Transverse colon (tissue), 4 donors: Measurements from ENCODE around the gene NUTM2G. TPM values are rescaled to one million over a fixed set of nuclear protein-coding genes. Genes with fewer than 3 reads are reported as not detected.
"Not testable (repeated sequence)": the region's sequence is repeated elsewhere in the genome, so short reads cannot be mapped to it uniquely, and the experiment has no call there.

ENCODE experiments used
- DNase-seq: peaks from one replicate; pipeline ENCODE4 v3.0.0-alpha.2; 2019
- H3K27ac ChIP-seq, 4 donors: fragments of 200-600 bp; sonication (generic); 2 replicates each; pipeline ENCODE4 v1.5.1; 2016 to 2018; ENCODE audit warnings: inconsistent platforms in 4 of 4
- H3K27me3 ChIP-seq: fragments of 200-600 bp; sonication (generic); 2 replicates; pipeline ENCODE4 v1.5.1; 2017; ENCODE audit warnings: inconsistent platforms
- H3K36me3 ChIP-seq, 4 donors: fragments of 200-600 bp; sonication (generic); 2 replicates each; pipeline ENCODE4 v1.5.1; 2017 to 2019; ENCODE audit warnings: inconsistent platforms in 4 of 4
- H3K4me1 ChIP-seq, 4 donors: fragments of 200-600 bp; sonication (generic); 2 replicates each; pipeline ENCODE4 v1.5.1; 2017 to 2020; ENCODE audit warnings: inconsistent platforms in 4 of 4
- H3K4me3 ChIP-seq, 4 donors: fragments of 200-600 bp; sonication (generic); 1 replicate in 1 of 4; 2 replicates in 3 of 4; pipeline versions ENCODE4 v1.5.1 to v1.6.1; 2017 to 2019; ENCODE audit warnings: inconsistent platforms in 4 of 4
- H3K9me3 ChIP-seq, 2 donors: fragments of 200-600 bp; sonication (generic); 2 replicates each; pipeline ENCODE4 v1.5.1; 2017 to 2019; ENCODE audit warnings: inconsistent platforms in 2 of 2
- WGBS, 2 donors: methylation state at CpG; one replicate each; pipeline ENCODE4 v1.1.5; 2018; ENCODE audit warnings: low coverage in 1 of 2; 5-methylcytosine and 5-hydroxymethylcytosine counted together
- in situ Hi-C, 4 donors: fragments of 200-750 bp; cut with MboI; loops; one replicate each; pipeline versions ENCODE4 v1.15.0 to v1.15.1; 2017; ENCODE audit warnings: low sequenced_read_pairs in 3 of 4, low pct_ligation_motif_present in 1 of 4, low pct_unique_long_range_greater_than_20kb in 1 of 4
- intact Hi-C: fragments of 100-400 bp; cut with DNase I; formaldehyde crosslinking; loops from one replicate; pipeline ENCODE4 v1.15.1; 2023; ENCODE audit warnings: low total_unique reads
- total RNA-seq, 4 donors: library from RNA; depleted of rRNA; stranded (reverse); fragments of >200 nt; gene quantifications; one replicate each; pipeline ENCODE4 v1.1.0, GENCODE V29; 2016

NUTM2G gene
- total RNA-seq, 4 donors from 2014 or later: not detected

GRCh38 chr9:96934706-96935105 is 6.1 kb downstream of the NUTM2G start:
- H3K4me1 ChIP-seq, H3K4me3 ChIP-seq, in situ Hi-C loops, DNase-seq, H3K36me3 ChIP-seq, H3K27me3 ChIP-seq, intact Hi-C loops, H3K9me3 ChIP-seq, H3K27ac ChIP-seq: not testable (repeated sequence)
- no CpG with 5 or more reads among the region's 5 CpGs for WGBS, 2 donors

- in situ Hi-C loops, H3K36me3 ChIP-seq, H3K9me3 ChIP-seq, DNase-seq, intact Hi-C loops, H3K4me3 ChIP-seq, H3K27ac ChIP-seq, H3K27me3 ChIP-seq, H3K4me1 ChIP-seq: not testable (repeated sequence)
- 93% methylated on average over 11 of the region's 15 CpGs; no CpG with 5 or more reads in 1 of the 2 donors for WGBS, 2 donors
Observed at GRCh38 chr9:96935401-96935800, 6.8 kb downstream of the NUTM2G start.

GRCh38 chr9:96937442-96937841 is 8.8 kb downstream of the NUTM2G start:
- H3K4me1 ChIP-seq, intact Hi-C loops, H3K27me3 ChIP-seq, H3K36me3 ChIP-seq, H3K4me3 ChIP-seq, in situ Hi-C loops, DNase-seq, H3K27ac ChIP-seq, H3K9me3 ChIP-seq: not testable (repeated sequence)
- WGBS, 2 donors: 74% methylated on average over 3 of the region's 3 CpGs; no CpG with 5 or more reads in 1 of the 2 donors

GRCh38 chr9:96938957-96939665 is 10.5 kb downstream of the NUTM2G start:
- in situ Hi-C loops, H3K4me1 ChIP-seq, H3K36me3 ChIP-seq, intact Hi-C loops, H3K27ac ChIP-seq, DNase-seq, H3K27me3 ChIP-seq, H3K4me3 ChIP-seq, H3K9me3 ChIP-seq: not testable (repeated sequence)
- WGBS, 2 donors: no CpG with 5 or more reads among the region's 10 CpGs

- H3K9me3 ChIP-seq, H3K27ac ChIP-seq, H3K4me3 ChIP-seq, H3K36me3 ChIP-seq, intact Hi-C loops, in situ Hi-C loops, H3K4me1 ChIP-seq, DNase-seq, H3K27me3 ChIP-seq: not testable (repeated sequence)
- no CpG with 5 or more reads among the region's 7 CpGs for WGBS, 2 donors
Observed at GRCh38 chr9:96940982-96941381, 12.3 kb downstream of the NUTM2G start.

- in situ Hi-C loops, H3K4me3 ChIP-seq, H3K27ac ChIP-seq, H3K36me3 ChIP-seq, DNase-seq, H3K4me1 ChIP-seq, H3K27me3 ChIP-seq, H3K9me3 ChIP-seq, intact Hi-C loops: not testable (repeated sequence)
- WGBS, 2 donors: no CpG with 5 or more reads among the region's 8 CpGs
Observed at GRCh38 chr9:96941628-96942027, 13.0 kb downstream of the NUTM2G start.

GRCh38 chr9:96942181-96942580 is 13.5 kb downstream of the NUTM2G start:
- H3K9me3 ChIP-seq, intact Hi-C loops, H3K4me3 ChIP-seq, in situ Hi-C loops, H3K27ac ChIP-seq, H3K4me1 ChIP-seq, DNase-seq, H3K36me3 ChIP-seq, H3K27me3 ChIP-seq: not testable (repeated sequence)
- WGBS, 2 donors: no CpG with 5 or more reads among the region's 4 CpGs

GRCh38 chr9:96949346-96949745 is 20.7 kb downstream of the NUTM2G start:
- H3K4me3 ChIP-seq, DNase-seq, H3K4me1 ChIP-seq, in situ Hi-C loops, H3K27ac ChIP-seq, H3K27me3 ChIP-seq, H3K9me3 ChIP-seq, H3K36me3 ChIP-seq, intact Hi-C loops: not testable (repeated sequence)
- 100% methylated on average over 1 of the region's 1 CpG; no CpG with 5 or more reads in 1 of the 2 donors for WGBS, 2 donors

GRCh38 chr9:96950539-96950938 is 21.9 kb downstream of the NUTM2G start:
- H3K36me3 ChIP-seq, DNase-seq, H3K27me3 ChIP-seq, H3K27ac ChIP-seq, H3K4me1 ChIP-seq, intact Hi-C loops, H3K9me3 ChIP-seq, H3K4me3 ChIP-seq, in situ Hi-C loops: not testable (repeated sequence)
- no CpG with 5 or more reads among the region's 2 CpGs for WGBS, 2 donors

- DNase-seq, H3K27me3 ChIP-seq, H3K36me3 ChIP-seq, H3K9me3 ChIP-seq, H3K4me1 ChIP-seq, intact Hi-C loops, H3K27ac ChIP-seq, in situ Hi-C loops, H3K4me3 ChIP-seq: not testable (repeated sequence)
- 82 to 86% methylated on average over 1 to 5 of the region's 5 CpGs for WGBS, 2 donors
Observed at GRCh38 chr9:96967591-96967990, 38.9 kb downstream of the NUTM2G start.

- H3K4me3 ChIP-seq, in situ Hi-C loops, DNase-seq, H3K9me3 ChIP-seq, H3K27me3 ChIP-seq, H3K4me1 ChIP-seq, H3K36me3 ChIP-seq, H3K27ac ChIP-seq, intact Hi-C loops: not testable (repeated sequence)
- WGBS, 2 donors: 90 to 100% methylated on average over 1 to 2 of the region's 2 CpGs
Observed at GRCh38 chr9:96972552-96972951, 43.9 kb downstream of the NUTM2G start.
